NB4 (cell line): ENCODE results near the gene SLC26A8.
"Not testable (repeated sequence)": the region's sequence is repeated elsewhere in the genome, so short reads cannot be mapped to it uniquely, and the experiment has no call there.

Experiments used
- DNase-seq: peaks from one replicate; pipeline ENCODE4 v3.0.0; 2010; ENCODE audit warnings: low read depth
- H3K4me3 ChIP-seq: one replicate; pipeline ENCODE4 v1.5.1; 2011; ENCODE audit warnings: mild to moderate bottlenecking, low read depth, low read length, moderate library complexity
- MYC ChIP-seq: IDR thresholded peaks from 2 replicates; pipeline ENCODE4 v1.6.1; 2011; ENCODE audit warnings: low read depth, low read length
- POLR2A ChIP-seq: IDR thresholded peaks from 2 replicates; pipeline ENCODE4 v1.6.1; 2011; ENCODE audit warnings: mild to moderate bottlenecking; ENCODE audit not compliant: insufficient read length; ENCODE audit errors: extremely low read depth
- TF ChIP-seq, protein P1 (sequence below): IDR thresholded peaks from 2 replicates; pipeline ENCODE4 v1.6.1; 2011; ENCODE audit warnings: low read depth, low read length
- TF ChIP-seq, protein P2 (sequence below): IDR thresholded peaks from one replicate; pipeline ENCODE4 v1.5.1; 2012; ENCODE audit warnings: low read depth, low read length

The SLC26A8 gene

GRCh38 chr6:35980991-35981645, 43.3 kb downstream of the SLC26A8 start:
- H3K4me3 ChIP-seq, result no peak overlapping the region
- no peak for DNase-seq
- TF ChIP-seq, protein P1, sequence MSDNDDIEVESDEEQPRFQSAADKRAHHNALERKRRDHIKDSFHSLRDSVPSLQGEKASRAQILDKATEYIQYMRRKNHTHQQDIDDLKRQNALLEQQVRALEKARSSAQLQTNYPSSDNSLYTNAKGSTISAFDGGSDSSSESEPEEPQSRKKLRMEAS, result no peak
- TF ChIP-seq, protein P2, sequence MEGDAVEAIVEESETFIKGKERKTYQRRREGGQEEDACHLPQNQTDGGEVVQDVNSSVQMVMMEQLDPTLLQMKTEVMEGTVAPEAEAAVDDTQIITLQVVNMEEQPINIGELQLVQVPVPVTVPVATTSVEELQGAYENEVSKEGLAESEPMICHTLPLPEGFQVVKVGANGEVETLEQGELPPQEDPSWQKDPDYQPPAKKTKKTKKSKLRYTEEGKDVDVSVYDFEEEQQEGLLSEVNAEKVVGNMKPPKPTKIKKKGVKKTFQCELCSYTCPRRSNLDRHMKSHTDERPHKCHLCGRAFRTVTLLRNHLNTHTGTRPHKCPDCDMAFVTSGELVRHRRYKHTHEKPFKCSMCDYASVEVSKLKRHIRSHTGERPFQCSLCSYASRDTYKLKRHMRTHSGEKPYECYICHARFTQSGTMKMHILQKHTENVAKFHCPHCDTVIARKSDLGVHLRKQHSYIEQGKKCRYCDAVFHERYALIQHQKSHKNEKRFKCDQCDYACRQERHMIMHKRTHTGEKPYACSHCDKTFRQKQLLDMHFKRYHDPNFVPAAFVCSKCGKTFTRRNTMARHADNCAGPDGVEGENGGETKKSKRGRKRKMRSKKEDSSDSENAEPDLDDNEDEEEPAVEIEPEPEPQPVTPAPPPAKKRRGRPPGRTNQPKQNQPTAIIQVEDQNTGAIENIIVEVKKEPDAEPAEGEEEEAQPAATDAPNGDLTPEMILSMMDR, result no peak
- no peak for TF ChIP-seq POLR2A
- TF ChIP-seq MYC, result no peak

GRCh38 chr6:35980126-35980525, 44.3 kb downstream of the SLC26A8 start:
- not testable (repeated sequence) for H3K4me3 ChIP-seq, DNase-seq

- DNase-seq, result no peak
- TF ChIP-seq POLR2A, result no peak
- no peak for TF ChIP-seq MYC
- TF ChIP-seq, protein P2, result no peak
- TF ChIP-seq, protein P1, result no peak
- no peak overlapping the region for H3K4me3 ChIP-seq
These were observed 47.1 kb downstream of the SLC26A8 start for GRCh38 chr6:35977308-35977707.

- DNase-seq, result no peak
- TF ChIP-seq, protein P2, result no peak
- TF ChIP-seq, protein P1, result no peak
- TF ChIP-seq POLR2A, result no peak
- TF ChIP-seq MYC, result no peak
These were observed 50.7 kb downstream of the SLC26A8 start for GRCh38 chr6:35973670-35974222.

GRCh38 chr6:35972471-35973367, 51.7 kb downstream of the SLC26A8 start:
- no peak for TF ChIP-seq MYC
- TF ChIP-seq, protein P1, result no peak
- TF ChIP-seq, protein P2, result no peak
- no peak for TF ChIP-seq POLR2A
- DNase-seq, result no peak
- H3K4me3 ChIP-seq, result no peak overlapping the region

More at GRCh38 chr6:35973670-35974222, 50.7 kb downstream of the SLC26A8 start:
- H3K4me3 ChIP-seq, result no peak overlapping the region

DNA sequence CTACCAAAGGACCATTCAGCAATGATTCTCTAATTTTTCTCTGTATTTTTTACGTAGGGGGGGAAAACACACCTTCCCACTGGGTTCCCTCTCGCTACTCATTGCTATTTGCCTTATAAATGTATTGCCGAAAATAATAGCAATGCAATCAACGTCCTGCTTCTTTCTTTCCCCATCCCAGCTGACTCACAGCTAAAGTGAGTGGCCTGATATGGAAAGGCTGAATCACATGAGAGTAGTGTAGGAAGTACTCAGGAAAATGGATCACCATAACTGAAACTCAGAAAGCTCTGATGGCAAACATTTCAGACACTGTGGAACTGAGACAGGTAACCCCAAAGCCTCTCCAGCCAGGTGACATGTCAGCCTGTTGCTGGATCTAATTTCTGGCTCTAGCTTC, 54.3 kb downstream of the SLC26A8 start:
- no peak for DNase-seq
- TF ChIP-seq, protein P1, result no peak
- TF ChIP-seq, protein P2, result no peak
- no peak for TF ChIP-seq POLR2A
- no peak for TF ChIP-seq MYC
- no peak overlapping the region for H3K4me3 ChIP-seq
